IgD-negative memory B cell (primary cell): ENCODE measurements around the gene FBXO31. TPM values are rescaled to one million over a fixed set of nuclear protein-coding genes. Genes with fewer than 3 reads are reported as not detected.
"Not testable (repeated sequence)": the region's sequence is repeated elsewhere in the genome, so short reads cannot be mapped to it uniquely, and the experiment has no call there.

Experiments
- H3K27ac Mint-ChIP-seq, 3 donors: one replicate each; pipeline ENCODE4 v1.8.0; 2020 to 2022; ENCODE audit warnings: mild to moderate bottlenecking in 3 of 3, mixed read lengths in 3 of 3, moderate library complexity in 1 of 3
- H3K27me3 Mint-ChIP-seq: one replicate; pipeline ENCODE4 v1.8.0; 2021; ENCODE audit warnings: mixed read lengths
- H3K36me3 Mint-ChIP-seq: one replicate; pipeline ENCODE4 v1.8.0; 2020; ENCODE audit warnings: mild to moderate bottlenecking, mixed read lengths
- H3K4me1 Mint-ChIP-seq, 3 donors: one replicate each; pipeline ENCODE4 v1.8.0; 2020 to 2022; ENCODE audit warnings: mixed read lengths in 3 of 3, mild to moderate bottlenecking in 1 of 3
- H3K4me3 Mint-ChIP-seq, 4 donors: one replicate each; pipeline ENCODE4 v1.8.0; 2020 to 2022; ENCODE audit warnings: mild to moderate bottlenecking in 4 of 4, mixed read lengths in 4 of 4, moderate library complexity in 3 of 4
- H3K9me3 Mint-ChIP-seq, 3 donors: one replicate each; pipeline ENCODE4 v1.8.0; 2020 to 2021; ENCODE audit warnings: mixed read lengths in 3 of 3, mild to moderate bottlenecking in 1 of 3
- polyA plus RNA-seq: library from polyadenylated mRNA; unstranded; fragments of 300-500 nt; fragmentation: Illumina TruSeq; gene quantifications from one replicate; pipeline ENCODE4 v1.2.3, GENCODE V29; 2021

Gene FBXO31
- polyA plus RNA-seq, 1 donor from 2014 or later = 22.1 TPM

DNA sequence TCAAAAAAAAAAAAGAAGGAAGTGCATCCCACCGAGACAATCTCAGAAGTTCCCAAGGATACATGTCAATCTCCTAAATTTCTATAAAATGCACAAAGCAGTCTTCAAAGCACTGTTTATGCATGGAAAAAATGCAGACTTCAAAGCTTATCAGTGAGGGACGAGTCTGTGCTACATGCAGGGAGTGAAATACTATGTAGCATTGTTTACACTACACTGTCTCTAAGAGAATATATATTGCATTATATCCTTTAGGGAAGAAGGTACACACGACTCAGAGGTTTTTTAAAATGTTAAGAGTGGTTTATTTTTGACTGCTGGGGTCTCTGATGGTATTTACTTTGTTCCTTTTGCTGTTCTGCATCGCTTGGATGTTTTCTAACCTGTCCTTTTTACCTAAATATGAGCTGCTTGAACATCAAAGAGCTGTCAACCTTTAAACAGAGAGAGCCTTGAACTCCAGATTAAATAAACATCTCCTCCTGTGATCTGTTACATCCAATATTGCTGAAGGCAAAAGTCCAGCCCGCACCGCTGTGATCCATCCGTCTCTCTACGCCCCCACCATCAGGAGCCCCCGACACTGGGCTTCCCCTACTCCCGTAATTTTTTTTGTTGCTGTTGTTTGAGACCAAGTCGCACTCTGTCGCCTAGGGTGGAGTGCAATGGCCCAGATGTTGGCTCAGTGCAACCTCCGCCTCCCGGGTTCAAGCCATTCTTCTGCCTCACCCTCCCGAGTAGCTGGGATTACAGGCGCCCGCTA is 1.4 kb downstream of the FBXO31 start:
- peaks cover 18 to 32% (median 27%) of the 10 kb centered on the region in 3 donors for H3K4me1 Mint-ChIP-seq

GRCh38 chr16:87380881-87381280 is 2.7 kb downstream of the FBXO31 start:
- no peaks in the 10 kb centered on the region for H3K9me3 Mint-ChIP-seq
- H3K4me1 Mint-ChIP-seq = peaks cover 16 to 30% (median 22%) of the 10 kb centered on the region in 3 donors
- no peaks in the 10 kb centered on the region for H3K27me3 Mint-ChIP-seq
- peak overlapping the region; percentile 70 to 96 (median 87) for H3K4me3 Mint-ChIP-seq
- peaks cover 4% of the 10 kb centered on the region for H3K36me3 Mint-ChIP-seq
- peak overlapping the region in 2 of 3 donors; percentile 20 to 92 for H3K27ac Mint-ChIP-seq

More for the DNA sequence above, 1.4 kb downstream of the FBXO31 start:
- no peaks in the 10 kb centered on the region for H3K9me3 Mint-ChIP-seq
- H3K4me3 Mint-ChIP-seq = peak overlapping the region; percentile 85 to 95 (median 92)
- peak overlapping the region; percentile 78 to 93 (median 92) for H3K27ac Mint-ChIP-seq
- no peaks in the 10 kb centered on the region for H3K27me3 Mint-ChIP-seq
- H3K36me3 Mint-ChIP-seq = peaks cover 7% of the 10 kb centered on the region

GRCh38 chr16:87380403-87380802 is 3.2 kb downstream of the FBXO31 start:
- peaks cover 4% of the 10 kb centered on the region for H3K36me3 Mint-ChIP-seq
- H3K27ac Mint-ChIP-seq = peak overlapping the region in 1 of 3 donors; percentile 92
- H3K4me1 Mint-ChIP-seq = peaks cover 20 to 28% (median 21%) of the 10 kb centered on the region in 3 donors
- peak overlapping the region in 3 of 4 donors; percentile 85 to 96 (median 89) for H3K4me3 Mint-ChIP-seq
- H3K27me3 Mint-ChIP-seq = no peaks in the 10 kb centered on the region
- no peaks in the 10 kb centered on the region for H3K9me3 Mint-ChIP-seq

DNA sequence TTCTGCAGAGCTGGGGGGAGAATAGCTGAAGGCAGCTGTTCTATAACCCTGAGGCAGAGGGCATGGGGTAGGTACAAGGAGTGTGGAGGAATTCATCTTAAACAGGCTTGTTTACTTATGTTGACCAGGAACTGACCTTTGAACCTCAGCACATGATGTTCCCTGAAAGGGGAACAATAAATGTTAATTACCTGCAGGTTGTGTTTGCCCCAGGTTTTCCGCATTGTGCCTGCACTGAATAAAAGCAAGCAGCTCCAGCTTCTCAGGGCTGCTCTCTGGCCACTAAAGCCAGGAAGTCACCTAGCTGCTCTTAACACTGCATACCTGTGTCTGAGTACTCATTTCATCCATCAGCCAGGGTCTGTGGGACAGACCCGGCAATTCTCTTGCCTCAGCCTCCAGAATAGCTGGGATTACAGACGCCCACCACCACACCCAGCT is 4.2 kb downstream of the FBXO31 start:
- H3K9me3 Mint-ChIP-seq, H3K4me3 Mint-ChIP-seq, H3K36me3 Mint-ChIP-seq, H3K27me3 Mint-ChIP-seq: not testable (repeated sequence)
- peak overlapping the region in 2 of 3 donors; percentile 39 to 41 for H3K27ac Mint-ChIP-seq
- peaks cover 20 to 28% (median 20%) of the 10 kb centered on the region in 3 donors for H3K4me1 Mint-ChIP-seq

GRCh38 chr16:87376660-87377059 is 6.9 kb downstream of the FBXO31 start:
- Mint-ChIP-seq H3K36me3 (peaks cover 4% of the 10 kb centered on the region), H3K4me3 (no peak overlapping the region), H3K9me3 (no peaks in the 10 kb centered on the region), H3K27me3 (no peaks in the 10 kb centered on the region), H3K27ac (no peak overlapping the region), H3K4me1 (peaks cover 19 to 26% (median 19%) of the 10 kb centered on the region in 3 donors)

GRCh38 chr16:87375426-87376135 is 8.0 kb downstream of the FBXO31 start:
- Mint-ChIP-seq H3K36me3 (no peaks in the 10 kb centered on the region), H3K27me3 (no peaks in the 10 kb centered on the region), H3K27ac (no peak overlapping the region), H3K9me3 (no peaks in the 10 kb centered on the region), H3K4me3 (peak overlapping the region in 1 of 4 donors; percentile 41), H3K4me1 (peaks cover 12 to 18% (median 15%) of the 10 kb centered on the region in 3 donors)

- H3K27ac Mint-ChIP-seq = no peak overlapping the region
- no peaks in the 10 kb centered on the region for H3K27me3 Mint-ChIP-seq
- no peaks in the 10 kb centered on the region for H3K36me3 Mint-ChIP-seq
- H3K4me3 Mint-ChIP-seq = no peak overlapping the region
- H3K9me3 Mint-ChIP-seq = no peaks in the 10 kb centered on the region
- H3K4me1 Mint-ChIP-seq = peaks cover 10 to 17% (median 13%) of the 10 kb centered on the region in 3 donors
Measured at GRCh38 chr16:87374313-87374712, 9.3 kb downstream of the FBXO31 start.

GRCh38 chr16:87372305-87372704 is 11.3 kb downstream of the FBXO31 start:
- Mint-ChIP-seq H3K4me1 (peaks cover 23 to 29% (median 24%) of the 10 kb centered on the region in 3 donors), H3K4me3 (no peak overlapping the region), H3K27me3 (no peaks in the 10 kb centered on the region), H3K9me3 (no peaks in the 10 kb centered on the region), H3K27ac (no peak overlapping the region), H3K36me3 (no peaks in the 10 kb centered on the region)

DNA sequence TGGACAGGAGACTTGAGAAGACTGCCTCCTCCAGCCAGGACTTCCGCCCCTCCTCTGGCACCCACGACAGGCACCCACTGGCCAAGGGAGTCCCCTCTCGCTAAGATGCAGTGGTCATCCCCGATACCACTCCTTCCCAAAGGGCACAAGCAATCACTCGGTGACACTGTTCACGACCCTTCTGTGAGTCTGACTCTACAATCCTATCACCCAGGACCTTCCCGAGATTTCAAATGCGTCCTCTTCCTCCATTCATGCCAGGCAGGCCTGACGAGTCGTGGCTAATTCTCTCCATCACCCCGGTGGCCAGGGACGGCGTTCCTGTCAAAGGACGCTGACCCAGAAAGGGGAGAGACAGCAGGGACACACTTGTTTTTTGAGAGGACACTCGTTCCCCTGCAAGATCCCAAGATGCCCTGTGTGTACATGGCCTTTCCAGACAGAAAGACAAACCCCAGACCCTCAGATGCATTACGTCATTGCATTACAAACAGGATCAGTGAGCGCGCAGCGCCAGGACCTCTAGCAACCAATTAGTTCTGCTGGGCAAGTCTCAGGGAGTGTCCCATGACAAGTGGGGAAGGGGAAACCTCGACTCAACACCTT is 12.2 kb downstream of the FBXO31 start:
- no peaks in the 10 kb centered on the region for H3K27me3 Mint-ChIP-seq
- no peaks in the 10 kb centered on the region for H3K36me3 Mint-ChIP-seq
- no peak overlapping the region for H3K27ac Mint-ChIP-seq
- peaks cover 23 to 27% (median 24%) of the 10 kb centered on the region in 3 donors for H3K4me1 Mint-ChIP-seq
- peak overlapping the region in 1 of 4 donors; percentile 50 for H3K4me3 Mint-ChIP-seq
- no peaks in the 10 kb centered on the region for H3K9me3 Mint-ChIP-seq

DNA sequence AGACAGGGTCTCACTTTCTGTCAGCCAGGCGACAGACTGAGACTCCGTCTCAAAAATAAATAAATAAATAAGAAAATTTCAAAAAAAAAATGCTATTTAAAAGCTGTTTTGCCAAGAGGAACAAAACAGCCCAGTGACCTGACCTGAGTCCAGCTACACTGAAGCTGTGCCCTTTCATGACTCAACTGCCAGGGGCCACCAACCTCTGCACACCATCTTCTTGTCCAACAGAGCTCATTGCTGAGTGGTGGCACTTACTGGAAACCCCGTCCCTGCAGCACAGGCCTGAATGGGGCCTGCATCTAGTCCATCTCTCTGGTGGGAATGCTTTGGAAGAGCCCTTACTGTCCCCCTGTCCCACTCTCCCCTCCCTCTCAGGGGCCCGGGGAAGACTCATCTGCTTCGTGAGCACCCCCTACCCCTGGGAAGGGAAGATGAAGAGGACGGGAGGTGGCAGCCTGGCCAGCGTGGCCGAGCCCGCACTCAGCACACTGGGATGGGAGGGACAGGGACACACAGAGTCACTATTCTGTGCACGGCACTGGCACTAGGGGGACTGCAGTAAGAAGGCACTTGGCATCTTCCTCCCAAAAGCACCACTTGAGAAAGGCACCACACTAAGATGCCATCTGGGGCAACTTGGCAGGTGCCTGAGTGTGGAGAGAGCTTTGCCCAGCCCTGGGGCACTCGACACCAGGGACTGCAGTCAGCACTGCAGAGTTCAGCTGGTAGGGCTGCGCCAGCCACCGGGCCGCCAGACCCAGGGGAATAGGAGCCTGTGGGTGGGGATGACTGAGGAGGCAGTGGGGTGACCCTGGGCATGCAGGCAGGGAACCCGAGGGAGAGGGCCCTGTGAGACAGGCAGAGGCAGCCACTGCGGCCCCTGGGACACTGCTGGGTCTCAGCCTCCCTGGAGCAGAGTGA is 13.5 kb downstream of the FBXO31 start:
- Mint-ChIP-seq H3K27me3 (no peaks in the 10 kb centered on the region), H3K4me3 (no peak overlapping the region), H3K4me1 (peaks cover 19 to 27% (median 24%) of the 10 kb centered on the region in 3 donors), H3K36me3 (no peaks in the 10 kb centered on the region), H3K27ac (peak overlapping the region in 1 of 3 donors; percentile 92), H3K9me3 (no peaks in the 10 kb centered on the region)

DNA sequence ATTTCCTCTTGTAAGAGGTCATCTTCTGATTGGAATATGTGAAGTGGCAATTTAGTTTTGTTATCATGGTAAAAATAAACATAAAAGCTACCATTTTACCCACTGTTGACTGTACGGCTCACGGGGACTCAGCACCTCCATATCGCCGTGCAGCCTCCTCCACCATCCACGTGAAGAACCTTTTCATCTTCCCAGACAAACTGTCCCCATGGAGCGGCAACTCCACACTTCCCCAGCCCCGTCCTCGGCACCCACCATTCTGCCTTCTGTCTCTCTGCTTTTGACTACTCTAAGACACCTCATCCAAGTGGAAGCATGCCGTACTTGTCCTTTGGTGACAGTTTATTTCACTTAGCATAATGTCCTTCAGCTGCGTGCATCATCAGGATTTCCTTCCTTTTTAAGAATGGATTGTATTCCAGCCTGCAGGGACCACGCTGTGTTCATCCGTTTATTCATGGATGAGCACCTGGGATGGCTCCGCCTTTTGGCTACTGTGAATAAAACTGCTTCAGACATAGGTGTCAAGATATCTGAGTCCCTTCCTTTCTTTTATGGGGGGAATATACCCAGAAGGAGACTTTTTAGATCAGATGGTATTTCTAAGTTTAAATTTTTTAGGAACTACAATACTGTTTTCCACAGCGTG is 14.3 kb downstream of the FBXO31 start:
- no peaks in the 10 kb centered on the region for H3K27me3 Mint-ChIP-seq
- H3K36me3 Mint-ChIP-seq = no peaks in the 10 kb centered on the region
- peak overlapping the region in 1 of 3 donors; percentile 92 for H3K27ac Mint-ChIP-seq
- peak overlapping the region in 1 of 4 donors; percentile 13 for H3K4me3 Mint-ChIP-seq
- H3K9me3 Mint-ChIP-seq = no peaks in the 10 kb centered on the region
- H3K4me1 Mint-ChIP-seq = peaks cover 19 to 27% (median 22%) of the 10 kb centered on the region in 3 donors

DNA sequence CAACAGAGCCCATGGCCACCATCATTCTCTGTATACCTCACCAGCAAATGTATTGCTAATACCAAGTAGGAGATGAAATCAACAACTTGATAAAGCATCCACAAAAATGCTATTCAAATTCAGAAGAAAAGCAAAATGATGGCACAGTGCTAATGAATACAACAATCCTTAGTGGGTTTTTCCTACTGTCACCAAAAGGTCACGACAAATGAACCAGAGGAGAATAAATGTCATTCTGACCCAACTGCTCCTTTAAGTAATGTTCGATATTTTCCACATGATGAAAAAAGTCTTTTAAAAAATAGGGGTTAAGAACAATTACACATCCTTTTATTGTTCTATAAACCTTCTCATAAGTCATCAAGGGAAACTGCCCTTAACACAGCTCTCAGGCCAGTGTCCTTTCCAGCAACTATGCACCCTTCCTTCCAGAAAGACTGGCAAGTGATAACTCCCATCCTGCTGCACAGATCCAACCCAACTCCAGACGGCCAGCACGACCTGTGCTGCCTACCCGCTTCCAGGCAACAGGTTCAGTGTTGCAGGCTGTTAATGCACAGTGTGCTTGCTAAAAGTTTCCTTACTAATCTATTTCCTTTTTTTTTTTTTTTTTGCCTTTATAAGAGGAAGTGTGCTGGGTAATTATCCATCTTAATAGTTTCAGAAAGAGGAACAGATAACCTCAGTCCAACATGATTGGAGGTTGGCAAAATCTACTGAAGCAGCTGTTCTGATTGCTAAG is 15.4 kb downstream of the FBXO31 start:
- H3K9me3 Mint-ChIP-seq = no peaks in the 10 kb centered on the region
- H3K4me3 Mint-ChIP-seq = peak overlapping the region in 1 of 4 donors; percentile 29
- H3K27me3 Mint-ChIP-seq = no peaks in the 10 kb centered on the region
- H3K36me3 Mint-ChIP-seq = no peaks in the 10 kb centered on the region
- H3K27ac Mint-ChIP-seq = peak overlapping the region in 1 of 3 donors; percentile 3
- peaks cover 14 to 24% (median 19%) of the 10 kb centered on the region in 3 donors for H3K4me1 Mint-ChIP-seq

GRCh38 chr16:87367529-87367928 is 16.0 kb downstream of the FBXO31 start:
- Mint-ChIP-seq H3K9me3 (no peaks in the 10 kb centered on the region), H3K4me3 (no peak overlapping the region), H3K27ac (no peak overlapping the region), H3K4me1 (peaks cover 14 to 24% (median 19%) of the 10 kb centered on the region in 3 donors), H3K27me3 (no peaks in the 10 kb centered on the region), H3K36me3 (no peaks in the 10 kb centered on the region)
